SU-DHL-6 (cell line): ENCODE results near the gene MYOF.
"Not testable (repeated sequence)": the region's sequence is repeated elsewhere in the genome, so short reads cannot be mapped to it uniquely, and the experiment has no call there.

ENCODE experiments used
- EZH2phosphoT487 ChIP-seq: fragments of 200-600 bp; sonication (generic), shearing (Covaris generic); conservative IDR thresholded peaks from 2 replicates; pipeline ENCODE4 v1.6.1; 2018; ENCODE audit warnings: mild to moderate bottlenecking, antibody characterized with exemption, low read length, moderate library complexity, mixed read lengths
- TF ChIP-seq, protein P1 (sequence below): fragments of 200-600 bp; sonication (generic); IDR thresholded peaks from one replicate; pipeline ENCODE4 v1.5.1; 2017; ENCODE audit warnings: antibody characterized with exemption, mild to moderate bottlenecking, low read length, moderate library complexity; ENCODE audit not compliant: insufficient read depth, poor library complexity, severe bottlenecking

DNA sequence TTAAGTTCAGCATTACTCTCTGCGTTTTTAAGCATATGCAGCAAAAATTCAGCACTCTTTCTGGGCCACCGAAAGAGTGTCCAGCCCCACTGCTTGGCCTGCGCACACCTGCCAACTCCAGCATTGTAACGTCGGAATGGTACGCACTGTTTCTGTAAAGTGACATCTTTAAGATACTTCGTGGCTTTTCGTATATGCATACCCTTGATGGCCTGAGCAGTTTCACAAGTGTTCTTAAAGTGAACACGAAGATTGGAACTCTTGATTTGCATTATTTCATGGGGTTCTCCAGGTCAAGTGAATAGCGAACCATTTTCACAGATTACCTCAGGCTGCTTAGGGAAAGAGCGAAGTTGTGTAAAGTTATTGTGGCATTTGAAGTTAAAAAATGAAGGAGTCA lies 197.9 kb downstream of the MYOF start:
- TF ChIP-seq EZH2phosphoT487: not testable (repeated sequence)
- TF ChIP-seq, protein P1, sequence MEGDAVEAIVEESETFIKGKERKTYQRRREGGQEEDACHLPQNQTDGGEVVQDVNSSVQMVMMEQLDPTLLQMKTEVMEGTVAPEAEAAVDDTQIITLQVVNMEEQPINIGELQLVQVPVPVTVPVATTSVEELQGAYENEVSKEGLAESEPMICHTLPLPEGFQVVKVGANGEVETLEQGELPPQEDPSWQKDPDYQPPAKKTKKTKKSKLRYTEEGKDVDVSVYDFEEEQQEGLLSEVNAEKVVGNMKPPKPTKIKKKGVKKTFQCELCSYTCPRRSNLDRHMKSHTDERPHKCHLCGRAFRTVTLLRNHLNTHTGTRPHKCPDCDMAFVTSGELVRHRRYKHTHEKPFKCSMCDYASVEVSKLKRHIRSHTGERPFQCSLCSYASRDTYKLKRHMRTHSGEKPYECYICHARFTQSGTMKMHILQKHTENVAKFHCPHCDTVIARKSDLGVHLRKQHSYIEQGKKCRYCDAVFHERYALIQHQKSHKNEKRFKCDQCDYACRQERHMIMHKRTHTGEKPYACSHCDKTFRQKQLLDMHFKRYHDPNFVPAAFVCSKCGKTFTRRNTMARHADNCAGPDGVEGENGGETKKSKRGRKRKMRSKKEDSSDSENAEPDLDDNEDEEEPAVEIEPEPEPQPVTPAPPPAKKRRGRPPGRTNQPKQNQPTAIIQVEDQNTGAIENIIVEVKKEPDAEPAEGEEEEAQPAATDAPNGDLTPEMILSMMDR: not testable (repeated sequence)
